ENCODE results near the gene NFE2. TPM values are rescaled to one million over a fixed set of nuclear protein-coding genes. Genes with fewer than 3 reads are reported as not detected.
"Not testable (repeated sequence)": the region's sequence is repeated elsewhere in the genome, so short reads cannot be mapped to it uniquely, and the experiment has no call there.

Gene NFE2
- total RNA-seq, 2 experiments from 2014 or later: not detected

DNA sequence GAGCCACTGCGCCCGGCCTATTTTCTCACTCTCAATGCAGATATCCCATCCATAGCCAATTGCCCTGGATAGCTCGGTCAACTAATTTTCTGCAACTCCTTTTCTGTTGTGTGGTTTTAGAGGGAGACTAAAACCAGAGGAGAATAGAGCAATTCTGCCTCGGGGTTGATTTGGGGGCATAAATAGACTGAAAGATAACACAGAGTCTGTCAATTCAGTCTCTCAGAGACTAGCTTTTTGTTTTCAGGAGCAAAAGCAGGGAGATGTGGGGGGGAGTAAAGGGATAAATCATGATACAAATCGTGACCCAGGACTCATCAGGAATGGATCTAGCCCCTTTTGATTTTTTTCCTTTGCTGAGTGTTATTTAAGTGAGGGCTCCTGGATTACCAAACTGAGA lies 30.6 kb upstream of the NFE2 start:
- ATAC-seq (no peak), DNase-seq (no peak)
- Mint-ChIP-seq H3K9me3 (ENCODE audit: insufficient read depth) (no peaks in the 10 kb centered on the region), H3K27ac (peak overlapping the region; percentile 82), H3K4me3 (no peak overlapping the region), H3K4me1 (ENCODE audit: low read depth) (peaks cover 49% of the 10 kb centered on the region), H3K27me3 (ENCODE audit: low read depth) (no peaks in the 10 kb centered on the region), H3K36me3 (ENCODE audit: low read depth) (peaks cover 10% of the 10 kb centered on the region)
- ChIA-PET POLR2A (interaction anchor here (1.2 kb wide), 1 partner anchor 51 kb away, joined by 4 read pairs; the partner anchor contains the start of gene CBX5), CTCF (interaction anchor here (0.8 to 1.3 kb wide), 5 partner anchors 25 to 80 kb away, joined by 3 read pairs; no protein-coding TSS in a partner anchor)

DNA sequence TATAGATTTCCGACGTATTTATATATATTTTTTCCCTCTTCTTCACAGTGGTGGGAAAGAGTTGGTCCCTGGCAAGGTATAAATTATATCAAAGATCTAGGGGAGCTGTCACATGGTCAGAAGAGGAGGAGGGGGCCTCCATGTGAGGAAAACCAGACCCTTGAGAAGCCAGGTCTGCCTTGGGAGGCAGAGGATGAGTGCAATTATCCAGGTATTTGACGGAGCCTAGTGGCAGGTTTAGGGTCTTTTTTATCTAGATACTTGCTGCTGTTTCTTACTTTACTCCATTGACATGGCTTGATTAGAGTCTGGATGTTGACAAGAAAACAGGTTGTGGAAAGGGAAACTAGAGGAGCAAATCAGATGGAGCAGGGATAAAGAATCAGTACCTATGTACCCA lies 29.6 kb upstream of the NFE2 start:
- no peak for DNase-seq
- no peak for ATAC-seq
- peaks cover 53% of the 10 kb centered on the region for H3K4me1 Mint-ChIP-seq (ENCODE audit: low read depth)
- no peaks in the 10 kb centered on the region for H3K27me3 Mint-ChIP-seq (ENCODE audit: low read depth)
- POLR2A ChIA-PET: interaction anchor here (0.7 to 1.2 kb wide), 2 partner anchors 44 to 50 kb away, joined by 3 to 4 read pairs; partner anchors contain the start of gene CBX5
- peaks cover 10% of the 10 kb centered on the region for H3K36me3 Mint-ChIP-seq (ENCODE audit: low read depth)
- H3K9me3 Mint-ChIP-seq (ENCODE audit: insufficient read depth): no peaks in the 10 kb centered on the region
- CTCF ChIA-PET: interaction anchor here (0.7 to 1.6 kb wide), 3 partner anchors 37 to 116 kb away, joined by 3 to 6 read pairs (median 3); no protein-coding TSS in a partner anchor
- peak overlapping the region; percentile 82 for H3K27ac Mint-ChIP-seq
- H3K4me3 Mint-ChIP-seq: no peak overlapping the region

DNA sequence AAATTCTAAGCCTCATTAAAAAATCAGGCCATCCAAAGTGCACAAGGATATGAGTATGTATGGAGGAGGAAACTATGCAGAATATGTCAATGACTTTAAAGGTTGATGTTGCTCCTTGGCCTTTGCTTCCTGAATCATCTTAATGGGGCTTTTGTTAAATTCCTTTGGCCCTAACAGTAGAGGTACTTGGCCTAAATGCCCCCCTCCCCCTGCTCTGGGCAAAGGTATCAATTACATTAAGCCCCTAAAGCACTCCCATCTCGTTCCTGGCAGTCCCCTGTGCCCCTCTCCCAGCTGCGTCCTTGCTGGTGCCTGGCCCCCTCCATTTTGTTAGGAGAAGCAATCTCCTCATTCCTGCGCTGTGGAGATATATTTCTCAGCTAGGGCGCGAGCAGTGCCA lies 28.9 kb upstream of the NFE2 start:
- POLR2A ChIA-PET: interaction anchor here (0.6 to 0.7 kb wide), 2 partner anchors 43 to 49 kb away, joined by 3 to 5 read pairs; partner anchors contain the start of gene HNRNPA1
- no peaks in the 10 kb centered on the region for H3K9me3 Mint-ChIP-seq (ENCODE audit: insufficient read depth)
- peaks cover 58% of the 10 kb centered on the region for H3K4me1 Mint-ChIP-seq (ENCODE audit: low read depth)
- DNase-seq: no peak
- peak overlapping the region; percentile 58 for H3K27ac Mint-ChIP-seq
- no peak for ATAC-seq
- peaks cover 16% of the 10 kb centered on the region for H3K36me3 Mint-ChIP-seq (ENCODE audit: low read depth)
- CTCF ChIA-PET: interaction anchor here (0.7 to 1.6 kb wide), 3 partner anchors 7 to 115 kb away, joined by 3 to 6 read pairs (median 3); no protein-coding TSS in a partner anchor
- H3K4me3 Mint-ChIP-seq: no peak overlapping the region
- no peaks in the 10 kb centered on the region for H3K27me3 Mint-ChIP-seq (ENCODE audit: low read depth)

DNA sequence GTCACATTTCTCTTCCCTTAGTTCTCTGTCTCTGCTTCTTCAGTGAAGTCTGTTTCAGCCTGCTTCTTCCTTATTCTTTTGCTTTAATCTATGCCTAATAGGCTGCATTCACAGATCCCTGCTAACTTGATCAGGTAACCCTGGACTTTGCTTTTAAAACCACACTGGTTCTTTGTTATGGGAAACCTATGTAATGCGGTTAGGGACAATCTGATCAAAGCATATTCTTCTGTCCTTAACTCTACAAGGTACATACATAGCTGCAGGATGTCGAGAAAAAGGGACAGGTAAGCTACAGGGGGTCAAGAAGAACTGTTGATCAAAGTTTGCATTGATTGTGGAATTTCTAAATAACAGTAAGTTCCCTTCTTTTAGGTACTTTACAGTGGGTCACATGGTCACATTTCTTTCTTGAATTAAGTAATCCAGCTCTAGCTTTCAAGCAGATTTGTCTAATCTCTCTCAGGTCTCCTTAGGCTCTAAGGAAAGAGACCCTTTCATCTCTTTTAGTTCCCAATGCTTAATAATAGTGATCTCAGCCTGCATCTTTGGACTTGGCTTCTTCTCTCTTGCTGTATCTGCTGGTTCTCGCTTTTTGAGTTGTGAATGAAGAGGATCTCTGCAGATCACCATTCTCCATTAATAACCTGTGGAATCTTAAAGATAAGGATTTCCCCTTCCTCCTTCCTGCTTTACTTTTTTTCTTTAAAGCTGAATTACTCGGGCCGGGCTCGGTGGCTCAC lies 28.0 kb upstream of the NFE2 start:
- no peak overlapping the region for H3K4me3 Mint-ChIP-seq
- no peak for ATAC-seq
- no peaks in the 10 kb centered on the region for H3K9me3 Mint-ChIP-seq (ENCODE audit: insufficient read depth)

DNA sequence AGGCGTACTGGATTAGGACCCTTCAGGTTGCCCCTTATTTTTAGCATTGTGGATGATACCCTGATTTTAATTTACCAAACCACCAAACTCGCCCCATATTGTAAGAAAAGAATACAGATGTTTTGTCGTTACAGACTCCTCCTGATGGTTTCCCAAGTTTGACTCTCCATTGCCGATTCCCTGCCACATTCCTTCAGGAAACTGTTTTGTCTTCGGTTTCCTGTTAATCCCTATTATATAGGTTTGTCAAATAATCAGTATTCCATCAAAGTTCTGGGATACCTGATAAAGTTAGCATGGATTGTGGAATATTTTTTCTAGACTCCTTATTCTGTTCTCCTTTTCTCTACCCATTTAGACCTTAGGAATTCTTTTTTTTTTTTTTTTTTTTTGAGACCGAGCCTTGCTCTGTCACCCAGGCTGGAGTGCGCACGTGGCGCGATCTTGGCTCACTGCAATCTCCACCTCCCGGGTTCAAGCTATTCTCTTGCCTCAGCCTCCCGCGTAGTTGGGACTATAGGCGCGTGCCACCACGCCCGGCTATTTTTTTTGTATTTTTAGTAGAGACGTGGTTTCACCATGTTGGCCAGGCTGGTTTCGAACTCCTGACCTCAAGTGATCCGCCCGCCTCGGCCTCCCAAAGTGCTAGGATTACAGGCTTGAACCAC lies 24.8 kb upstream of the NFE2 start:
- POLR2A ChIA-PET: interaction anchor here (0.8 to 2.4 kb wide), 6 partner anchors 9 to 45 kb away, joined by 3 to 24 read pairs (median 4); partner anchors contain the start of genes CBX5 and HNRNPA1
- peak overlapping the region; percentile 97 for H3K4me3 Mint-ChIP-seq
- not testable (repeated sequence) for H3K36me3 Mint-ChIP-seq (ENCODE audit: low read depth); ATAC-seq; H3K27me3 Mint-ChIP-seq (ENCODE audit: low read depth); H3K9me3 Mint-ChIP-seq (ENCODE audit: insufficient read depth); DNase-seq
- peak overlapping the region; percentile 92 for H3K27ac Mint-ChIP-seq
- peaks cover 44% of the 10 kb centered on the region for H3K4me1 Mint-ChIP-seq (ENCODE audit: low read depth)
- CTCF ChIA-PET: interaction anchor here (0.6 to 4.5 kb wide), 38 partner anchors 10 to 172 kb away, joined by 3 to 105 read pairs (median 6); partner anchors contain the start of genes CBX5, HNRNPA1, NCKAP1L and NFE2

More for the DNA sequence above, 28.0 kb upstream of the NFE2 start:
- Mint-ChIP-seq H3K27me3 (ENCODE audit: low read depth) (no peaks in the 10 kb centered on the region), H3K4me1 (ENCODE audit: low read depth) (peaks cover 61% of the 10 kb centered on the region), H3K27ac (peak overlapping the region; percentile 41), H3K36me3 (ENCODE audit: low read depth) (peaks cover 16% of the 10 kb centered on the region)
- ChIA-PET CTCF (interaction anchor here (1.0 to 2.1 kb wide), 7 partner anchors 8 to 96 kb away, joined by 3 to 9 read pairs (median 3); no protein-coding TSS in a partner anchor), POLR2A (interaction anchor here (0.6 kb wide), 1 partner anchor 48 kb away, joined by 5 read pairs; the partner anchor contains the start of gene HNRNPA1)
- DNase-seq: no peak

DNA sequence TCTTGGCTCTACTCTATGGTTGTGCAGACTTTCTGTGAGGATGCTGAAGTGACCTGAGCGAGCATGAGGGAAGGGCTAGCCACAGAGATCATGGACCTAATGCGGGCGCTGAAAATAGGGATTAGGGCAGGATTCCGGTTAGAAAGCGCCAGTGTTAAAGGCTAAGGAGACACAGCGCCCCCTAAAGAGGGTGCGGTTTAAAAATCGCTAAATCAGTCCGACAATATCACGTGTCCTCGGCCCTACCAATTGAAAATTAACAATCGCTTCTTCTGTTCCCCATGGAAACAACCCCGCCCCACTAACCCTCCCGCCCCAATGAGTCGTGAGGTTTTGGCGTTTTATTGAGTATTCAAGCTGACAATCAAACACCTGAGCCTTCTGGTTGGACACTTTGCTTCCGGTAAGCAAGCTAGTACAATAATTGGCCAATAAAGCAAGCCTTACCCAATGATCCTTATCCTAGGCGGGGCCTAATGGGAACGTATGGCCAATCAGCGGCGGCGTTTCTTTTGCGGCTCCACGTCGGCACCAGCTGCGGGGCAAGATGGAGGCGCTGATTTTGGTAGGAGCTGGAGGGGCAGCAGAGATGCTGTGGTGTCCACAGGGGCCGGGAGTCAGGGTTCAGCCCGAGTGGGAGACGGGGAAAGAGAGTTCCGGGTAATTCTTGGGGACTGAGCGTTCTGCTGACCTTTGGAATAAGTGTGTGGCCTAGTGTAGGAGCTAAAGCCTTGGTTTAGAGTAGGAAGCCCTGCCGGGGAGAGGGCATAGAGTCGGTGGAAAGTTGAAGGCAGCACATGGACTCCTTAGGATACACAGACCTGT lies 24.0 kb upstream of the NFE2 start, which contains the start of gene COPZ1:
TSS of gene COPZ1 (plus strand) at position 515 of the 825 bp plus-strand sequence. CDS start at position 548, 33 bp downstream.
- ATAC-seq (peak; percentile 99), DNase-seq (peak; percentile 98)
- Mint-ChIP-seq H3K4me3 (peak within 1 kb of the TSS; percentile 97), H3K27ac (peak within 1 kb of the TSS; percentile 92), H3K9me3 (ENCODE audit: insufficient read depth) (no peaks in the 10 kb centered on the region), H3K36me3 (ENCODE audit: low read depth) (peaks cover 8% of the 10 kb centered on the region), H3K27me3 (ENCODE audit: low read depth) (no peaks in the 10 kb centered on the region), H3K4me1 (ENCODE audit: low read depth) (peaks cover 38% of the 10 kb centered on the region)
- CTCF ChIA-PET: interaction anchor here (0.6 to 4.5 kb wide), 41 partner anchors 11 to 173 kb away, joined by 3 to 105 read pairs (median 6); partner anchors contain the start of genes CBX5, HNRNPA1, NCKAP1L and NFE2
- POLR2A ChIA-PET: interaction anchor here (0.8 to 2.4 kb wide), 6 partner anchors 9 to 44 kb away, joined by 3 to 24 read pairs (median 4); partner anchors contain the start of genes CBX5 and HNRNPA1

DNA sequence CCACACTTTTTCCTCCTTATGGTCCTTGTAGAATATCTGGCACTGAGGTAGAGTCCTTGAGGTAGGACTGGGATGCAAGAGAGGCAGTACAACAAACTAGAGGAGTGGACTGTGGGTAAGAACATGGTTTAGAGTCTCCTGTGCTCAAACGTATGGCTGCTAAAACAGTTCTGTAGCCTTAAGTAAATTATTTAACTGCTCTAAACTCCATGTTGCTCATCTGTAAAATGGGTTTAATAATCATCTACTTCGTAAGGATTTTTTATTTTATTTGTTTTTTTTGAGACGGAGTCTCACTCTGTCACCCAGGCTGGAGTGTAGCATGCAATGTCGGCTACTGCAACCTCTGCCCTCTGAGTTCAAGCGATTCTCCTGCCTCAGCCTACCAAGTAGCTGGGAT lies 20.5 kb upstream of the NFE2 start:
- Mint-ChIP-seq H3K9me3 (ENCODE audit: insufficient read depth) (no peaks in the 10 kb centered on the region), H3K27me3 (ENCODE audit: low read depth) (peaks cover 2% of the 10 kb centered on the region), H3K27ac (no peak overlapping the region), H3K36me3 (ENCODE audit: low read depth) (peaks cover 6% of the 10 kb centered on the region), H3K4me1 (ENCODE audit: low read depth) (peaks cover 12% of the 10 kb centered on the region), H3K4me3 (no peak overlapping the region)
- ATAC-seq (no peak), DNase-seq (no peak)
- ChIA-PET CTCF (interaction anchor here (0.7 to 2.0 kb wide), 5 partner anchors 16 to 69 kb away, joined by 3 to 12 read pairs (median 3); no protein-coding TSS in a partner anchor), POLR2A (interaction anchor here (2.3 kb wide), 1 partner anchor 38 kb away, joined by 7 read pairs; no protein-coding TSS in a partner anchor)

DNA sequence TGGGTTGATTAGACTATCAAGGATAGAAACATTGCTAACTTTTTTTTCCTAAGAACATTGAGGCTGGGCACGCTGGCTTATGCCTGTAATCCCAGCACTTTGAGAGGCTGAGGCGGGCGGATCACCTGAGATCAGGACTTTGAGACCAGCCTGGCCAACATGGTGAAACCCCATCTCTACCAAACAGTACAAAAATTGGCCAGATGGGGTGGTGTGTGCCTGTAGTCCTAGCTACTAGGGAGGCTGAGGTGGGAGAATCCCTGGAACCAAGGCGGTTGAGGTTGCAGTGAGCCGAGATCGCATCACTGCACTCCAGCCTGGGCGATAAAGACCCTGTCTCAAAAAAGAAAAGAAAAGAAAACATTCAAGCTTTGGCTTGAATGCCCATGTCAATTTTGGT lies 11.5 kb upstream of the NFE2 start:
- not testable (repeated sequence) for ATAC-seq; H3K27ac Mint-ChIP-seq; H3K4me3 Mint-ChIP-seq; H3K36me3 Mint-ChIP-seq (ENCODE audit: low read depth); H3K4me1 Mint-ChIP-seq (ENCODE audit: low read depth); DNase-seq; H3K27me3 Mint-ChIP-seq (ENCODE audit: low read depth); H3K9me3 Mint-ChIP-seq (ENCODE audit: insufficient read depth)
- POLR2A ChIA-PET: interaction anchor here (0.9 kb wide), 1 partner anchor 15 kb away, joined by 3 read pairs; no protein-coding TSS in a partner anchor
- CTCF ChIA-PET: interaction anchor here (1.5 kb wide), 1 partner anchor 67 kb away, joined by 7 read pairs; no protein-coding TSS in a partner anchor

DNA sequence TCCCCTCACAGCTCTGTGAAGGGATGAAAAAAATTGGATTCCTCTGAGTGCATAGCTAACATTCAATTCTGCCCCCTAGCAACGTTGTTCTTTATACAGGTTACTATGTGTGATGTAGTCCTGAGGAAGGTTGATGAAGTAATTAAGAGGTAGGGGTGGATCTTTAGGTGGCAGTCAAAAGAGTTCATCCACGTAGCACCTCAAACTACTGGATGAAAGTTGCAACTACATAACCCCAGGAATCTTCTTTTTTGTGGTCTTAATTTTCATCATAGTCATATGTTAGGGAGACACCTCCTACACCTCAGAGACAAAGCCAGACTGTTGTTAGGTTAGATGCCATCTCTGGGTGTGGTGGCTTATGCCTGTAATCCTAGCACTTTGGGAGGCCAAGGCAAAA lies 10.2 kb upstream of the NFE2 start:
- Mint-ChIP-seq H3K27ac (no peak overlapping the region), H3K4me1 (ENCODE audit: low read depth) (peaks cover 12% of the 10 kb centered on the region), H3K4me3 (no peak overlapping the region), H3K27me3 (ENCODE audit: low read depth) (peaks cover 3% of the 10 kb centered on the region), H3K36me3 (ENCODE audit: low read depth) (no peaks in the 10 kb centered on the region), H3K9me3 (ENCODE audit: insufficient read depth) (no peaks in the 10 kb centered on the region)
- no peak for ATAC-seq
- POLR2A ChIA-PET: no interaction called here
- CTCF ChIA-PET: interaction anchor here (2.6 kb wide), 1 partner anchor 13 kb away, joined by 12 read pairs; the partner anchor contains the start of gene COPZ1
- DNase-seq: no peak

DNA sequence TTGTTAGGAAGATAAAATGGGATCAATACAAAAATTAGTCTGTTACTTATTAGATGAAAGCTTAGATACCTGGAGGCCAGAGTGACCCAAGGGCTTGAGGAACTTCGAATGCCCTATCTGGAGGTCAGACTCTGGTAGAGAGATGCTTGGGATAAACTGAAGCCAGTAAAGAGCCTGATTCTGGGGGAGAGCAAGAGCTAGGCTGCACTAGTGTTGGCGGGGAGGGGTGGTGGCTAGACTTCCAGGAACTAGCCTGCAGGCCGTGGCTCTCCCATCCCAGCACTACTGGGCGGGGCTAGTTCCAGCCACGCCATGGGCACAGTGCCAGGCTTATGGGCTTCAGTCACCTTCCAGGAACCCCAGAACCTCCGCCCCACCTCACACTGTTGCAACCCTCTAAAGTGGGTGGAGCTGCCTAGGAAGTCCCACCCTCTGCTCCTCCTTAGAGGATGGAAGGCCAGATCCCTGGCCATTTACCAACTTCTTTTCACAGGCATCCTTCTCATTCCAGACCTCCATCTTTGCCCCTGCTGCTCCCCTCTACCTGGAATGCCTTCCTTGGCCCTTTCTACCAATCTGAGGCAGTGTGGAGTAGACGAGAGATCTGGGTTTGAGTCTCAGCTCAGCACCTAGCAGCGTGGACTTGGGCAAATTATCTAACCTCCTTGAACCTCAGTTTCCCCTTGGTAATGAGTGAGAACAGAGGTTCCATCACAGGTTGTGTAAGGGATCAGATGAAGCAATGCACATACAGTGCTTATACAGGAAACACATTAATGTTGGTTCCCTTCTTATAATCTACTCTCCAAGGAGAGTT lies 6.3 kb upstream of the NFE2 start:
- ChIA-PET POLR2A (interaction anchor here (0.6 to 1.2 kb wide), 2 partner anchors 21 to 27 kb away, joined by 3 to 6 read pairs; partner anchors contain the start of gene HNRNPA1), CTCF (interaction anchor here (0.7 to 3.5 kb wide), 9 partner anchors 13 to 92 kb away, joined by 3 to 20 read pairs (median 4); partner anchors contain the start of gene COPZ1)
- DNase-seq: peak; percentile 50
- Mint-ChIP-seq H3K9me3 (ENCODE audit: insufficient read depth) (no peaks in the 10 kb centered on the region), H3K4me1 (ENCODE audit: low read depth) (peaks cover 28% of the 10 kb centered on the region), H3K27me3 (ENCODE audit: low read depth) (peaks cover 25% of the 10 kb centered on the region), H3K36me3 (ENCODE audit: low read depth) (no peaks in the 10 kb centered on the region), H3K27ac (no peak overlapping the region), H3K4me3 (no peak overlapping the region)
- peak; percentile 70 for ATAC-seq

All from activated CD8-positive, alpha-beta T cell treated with anti-CD3 and anti-CD28 coated beads, Interleukin-2, amount 10 ng/mL, durations not matched to agents 7 days and 5 days (primary cell).